Heart left ventricle (tissue), 13 donors: ENCODE measurements around the gene MSL3B.

Source experiments
- POLR2A ChIP-seq, 2 donors: fragments of 450-650 bp; IDR thresholded peaks; one replicate each; pipeline ENCODE4 v1.6.1; 2017; ENCODE audit warnings: antibody characterized with exemption in 2 of 2, mild to moderate bottlenecking in 2 of 2, moderate library complexity in 2 of 2
- TF ChIP-seq, protein P1 (sequence below), 12 donors: fragments of 200-600 bp; sonication (generic) in 4 of 12; IDR thresholded peaks; one replicate each; pipeline versions ENCODE4 v1.5.0 to v1.8.0; 2018 to 2022; ENCODE audit warnings: antibody characterized with exemption in 12 of 12, mild to moderate bottlenecking in 5 of 12
- donor health status: ischemic (EF 13 %, LVEDD 7.1; RV severe dilation, severe dysfunction).
- donor health status: DM: no; HTN: yes; CAD: no.
- donor health status: DM: no; HTN: no; CAD: no.
- donor health status: ischemic (EF 25% LVEDD 6.9; RV normal size, moderate dysfunction).
- donor health status: ischemic (EF 25% LVEDD 5.7; RV mildly dilated, moderate dysfunction).
- donor health status: ischemic (EF 35%, LVEDD 5.7; RV mildly dilated, moderate dysfunction).
- donor health status: nonischemic (EF 11% LVEDD 7.7; RV severe dilation, severe dysfunction).
- donor health status: DM: yes; HTN: yes; CAD: no.
- donor health status: PGD.
- donor health status: ischemic (EF 29% LVEDD 5.4; RV normal size, mild dysfunction).
- donor health status: nonischemic (EF 23%, LVEDD 6.1; RV moderate dilation, normal function).

- TF ChIP-seq, protein P1, sequence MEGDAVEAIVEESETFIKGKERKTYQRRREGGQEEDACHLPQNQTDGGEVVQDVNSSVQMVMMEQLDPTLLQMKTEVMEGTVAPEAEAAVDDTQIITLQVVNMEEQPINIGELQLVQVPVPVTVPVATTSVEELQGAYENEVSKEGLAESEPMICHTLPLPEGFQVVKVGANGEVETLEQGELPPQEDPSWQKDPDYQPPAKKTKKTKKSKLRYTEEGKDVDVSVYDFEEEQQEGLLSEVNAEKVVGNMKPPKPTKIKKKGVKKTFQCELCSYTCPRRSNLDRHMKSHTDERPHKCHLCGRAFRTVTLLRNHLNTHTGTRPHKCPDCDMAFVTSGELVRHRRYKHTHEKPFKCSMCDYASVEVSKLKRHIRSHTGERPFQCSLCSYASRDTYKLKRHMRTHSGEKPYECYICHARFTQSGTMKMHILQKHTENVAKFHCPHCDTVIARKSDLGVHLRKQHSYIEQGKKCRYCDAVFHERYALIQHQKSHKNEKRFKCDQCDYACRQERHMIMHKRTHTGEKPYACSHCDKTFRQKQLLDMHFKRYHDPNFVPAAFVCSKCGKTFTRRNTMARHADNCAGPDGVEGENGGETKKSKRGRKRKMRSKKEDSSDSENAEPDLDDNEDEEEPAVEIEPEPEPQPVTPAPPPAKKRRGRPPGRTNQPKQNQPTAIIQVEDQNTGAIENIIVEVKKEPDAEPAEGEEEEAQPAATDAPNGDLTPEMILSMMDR (IDR thresholded peaks at IDR 0.05) = no peak
- no peak for TF ChIP-seq POLR2A (IDR thresholded peaks at IDR 0.05)
These were observed 50.8 kb downstream of the MSL3B start for GRCh38 chr2:233817361-233817911.
